Activated CD4-positive, alpha-beta T cell treated with anti-CD3 and anti-CD28 coated beads for 4 hours (primary cell): ENCODE results near the gene NMNAT1.
"Not testable (repeated sequence)": the region's sequence is repeated elsewhere in the genome, so short reads cannot be mapped to it uniquely, and the experiment has no call there.

Source experiments
- DNase-seq, 2 donors: peaks; one replicate each; pipeline ENCODE4 v3.0.0-alpha.2; 2020

NMNAT1 gene

GRCh38 chr1:9922342-9922741 is 20.9 kb upstream of the NMNAT1 start:
- DNase-seq: no peak

- no peak for DNase-seq
Measured at GRCh38 chr1:9927259-9927658, 16.0 kb upstream of the NMNAT1 start.

DNA sequence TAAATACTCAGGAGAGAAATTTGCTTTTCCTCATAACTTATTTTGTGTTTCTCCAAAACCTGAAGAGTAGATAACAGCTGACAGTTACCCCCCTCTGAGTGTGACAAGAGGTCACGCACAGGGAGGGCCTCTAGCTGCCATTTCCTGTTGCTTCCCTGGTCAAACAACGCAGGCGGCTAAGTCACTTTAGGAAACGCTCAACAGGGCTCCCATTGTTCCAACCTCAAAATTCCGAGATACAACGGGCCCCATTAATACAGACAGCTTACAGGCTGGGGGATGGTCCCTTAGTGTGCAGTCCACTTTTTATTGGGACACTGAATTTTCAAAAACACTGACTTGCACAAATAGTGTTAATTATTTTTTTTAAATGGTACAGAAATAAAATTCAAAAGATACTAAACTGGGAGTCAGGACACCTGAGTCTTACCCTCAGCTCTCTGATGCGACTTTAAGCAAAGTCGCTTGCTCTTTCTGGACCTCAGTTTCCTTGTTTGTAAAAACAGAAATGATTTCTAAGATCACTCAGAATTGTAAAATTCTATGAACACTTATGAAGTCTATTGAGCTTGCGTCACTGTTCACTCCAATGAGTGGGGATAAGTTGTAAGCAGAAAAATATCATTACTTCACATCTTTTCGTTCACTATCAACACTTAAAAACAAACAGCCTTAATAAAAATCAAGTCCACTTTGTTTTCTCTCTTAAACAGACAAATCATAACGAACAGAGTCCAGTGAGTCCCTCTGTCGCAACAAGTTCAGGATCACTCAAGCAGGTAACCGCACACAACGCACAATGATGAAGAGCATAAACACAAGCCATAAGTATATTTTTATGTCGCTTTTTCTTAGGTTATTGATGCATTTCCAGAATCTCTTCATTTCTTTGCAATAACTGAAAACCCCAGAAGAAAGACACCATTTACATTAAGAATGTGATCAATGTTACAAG is 13.6 kb upstream of the NMNAT1 start:
- no peak for DNase-seq

DNA sequence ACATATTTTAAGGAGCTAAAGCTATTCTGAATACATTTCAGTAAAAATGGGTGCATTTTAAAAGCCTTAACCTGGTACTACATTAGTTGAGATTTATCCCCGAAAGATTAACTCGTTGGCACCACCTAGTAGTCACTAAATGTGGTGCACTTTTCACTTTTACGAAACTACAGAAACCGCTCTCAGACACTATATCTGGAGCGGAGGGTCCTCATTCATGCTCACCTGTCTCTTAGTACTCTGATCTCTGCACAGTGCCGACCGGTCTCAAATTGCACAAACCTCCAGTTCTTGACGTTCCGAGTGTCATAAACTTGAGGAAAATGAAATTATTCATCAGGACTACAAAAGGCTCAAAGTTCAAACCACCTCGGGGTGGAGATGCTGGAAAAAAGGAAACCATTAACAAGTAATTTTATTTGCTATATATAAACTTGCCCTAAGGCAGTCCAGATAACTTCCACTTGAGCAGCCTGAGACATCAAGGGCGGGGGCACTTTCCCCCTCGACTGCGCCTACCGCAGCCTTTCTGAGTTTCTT is 806 bp upstream of the NMNAT1 start:
- peak; percentile 19 to 24 for DNase-seq

GRCh38 chr1:9946315-9946714 is 3.0 kb downstream of the NMNAT1 start:
- no peak for DNase-seq

DNA sequence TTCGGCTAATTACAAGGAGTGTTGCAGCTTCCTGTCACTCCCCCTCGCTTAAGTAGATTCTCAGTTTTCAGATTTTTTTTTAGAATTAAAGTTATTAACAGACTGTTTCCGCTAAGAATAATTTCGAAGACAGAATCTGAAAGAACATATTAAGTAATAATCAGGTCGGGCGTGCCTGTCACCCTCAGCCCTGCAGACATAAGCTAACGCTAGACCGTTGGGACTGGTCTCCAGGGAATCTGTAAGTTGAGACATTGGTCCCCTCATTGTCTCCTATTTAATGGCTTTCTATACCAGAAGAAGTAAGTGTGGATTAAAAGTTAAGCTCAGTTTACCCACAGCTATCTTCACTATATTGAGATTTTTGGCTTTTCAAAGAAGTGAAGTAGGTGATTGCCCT is 14.5 kb downstream of the NMNAT1 start:
- DNase-seq: no peak

DNA sequence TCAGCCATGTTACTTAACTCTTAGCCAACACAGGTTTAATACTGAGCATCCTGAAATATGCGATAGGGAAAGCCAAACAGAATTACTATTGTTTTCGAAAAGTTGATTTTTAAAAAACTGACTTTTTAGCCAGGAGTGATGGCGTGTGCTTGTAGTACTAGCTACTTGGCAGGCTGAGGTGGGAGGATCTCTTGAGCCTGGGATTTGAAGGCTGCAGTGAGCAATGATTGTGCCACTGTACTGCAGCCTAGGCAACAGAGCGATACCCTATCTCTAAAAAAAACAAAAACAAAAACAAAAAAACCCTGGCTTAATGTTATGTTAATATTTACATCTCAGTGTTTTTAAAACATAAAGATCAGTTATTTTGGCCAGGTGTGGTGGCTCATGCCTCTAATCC is 16.7 kb downstream of the NMNAT1 start:
- DNase-seq: no peak

DNA sequence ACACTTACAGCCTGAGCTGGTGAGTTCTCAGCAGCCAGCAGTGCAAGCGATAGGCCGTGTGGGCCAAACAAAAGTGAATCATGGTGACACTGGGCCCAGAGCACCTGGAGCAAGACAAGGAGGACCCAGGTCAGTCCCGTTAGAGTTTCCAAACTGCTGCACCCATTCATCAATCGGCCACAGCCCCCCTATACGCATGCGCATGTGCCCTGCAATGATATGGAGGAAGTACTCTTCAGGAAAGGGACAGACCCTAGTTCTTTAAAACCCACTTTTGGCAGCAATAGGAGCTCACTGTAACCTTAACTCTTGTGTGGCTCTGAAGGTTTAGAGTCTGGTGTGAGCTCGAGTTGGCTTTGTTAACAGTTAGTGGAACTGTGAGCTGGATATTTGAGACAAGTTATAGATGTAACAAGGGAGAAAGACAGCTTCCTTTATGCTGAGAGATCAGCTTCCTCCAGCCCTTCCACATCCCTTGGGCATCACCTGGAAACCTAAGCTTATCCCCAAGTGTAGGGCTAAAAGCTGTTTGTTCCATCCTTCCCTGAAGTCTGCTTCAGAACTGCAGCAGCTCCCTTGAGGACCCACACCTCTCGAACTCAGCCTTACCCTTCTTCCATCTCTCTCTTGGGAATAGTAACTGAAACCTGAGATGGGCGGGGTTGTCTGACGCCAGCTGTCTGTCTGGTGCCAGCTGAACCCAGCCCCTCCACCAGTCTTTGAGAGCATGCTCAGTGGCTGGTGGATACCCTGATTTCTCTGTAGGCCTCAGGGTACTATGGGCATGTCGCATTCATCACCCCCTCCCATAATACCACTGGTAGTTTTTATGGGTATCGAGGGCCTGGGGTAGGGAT is 17.7 kb downstream of the NMNAT1 start:
- DNase-seq: no peak

- no peak for DNase-seq
Measured at GRCh38 chr1:9984253-9984652, 41.0 kb downstream of the NMNAT1 start.

GRCh38 chr1:9985001-9985400 is 41.7 kb downstream of the NMNAT1 start:
- DNase-seq: no peak

DNA sequence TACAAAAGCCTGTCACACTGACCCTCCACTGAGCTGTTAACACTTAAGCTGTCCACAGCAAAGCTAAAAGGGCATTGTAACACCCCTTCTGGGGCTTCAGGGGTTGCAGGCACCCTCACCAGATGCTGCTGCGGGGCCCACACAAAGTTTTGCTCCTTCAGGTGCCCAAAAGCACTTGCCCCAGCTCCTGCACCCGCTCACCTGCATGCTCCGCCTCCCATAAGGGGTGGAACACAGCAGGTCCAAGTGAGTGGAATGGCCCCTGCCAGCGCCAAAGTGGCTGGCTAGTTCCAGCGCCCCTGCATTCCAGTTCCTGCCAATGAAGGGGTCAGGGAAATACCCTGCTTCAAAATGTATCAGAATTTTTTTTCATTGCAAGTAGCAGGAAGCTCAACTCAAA is 46.5 kb downstream of the NMNAT1 start:
- DNase-seq: no peak

DNA sequence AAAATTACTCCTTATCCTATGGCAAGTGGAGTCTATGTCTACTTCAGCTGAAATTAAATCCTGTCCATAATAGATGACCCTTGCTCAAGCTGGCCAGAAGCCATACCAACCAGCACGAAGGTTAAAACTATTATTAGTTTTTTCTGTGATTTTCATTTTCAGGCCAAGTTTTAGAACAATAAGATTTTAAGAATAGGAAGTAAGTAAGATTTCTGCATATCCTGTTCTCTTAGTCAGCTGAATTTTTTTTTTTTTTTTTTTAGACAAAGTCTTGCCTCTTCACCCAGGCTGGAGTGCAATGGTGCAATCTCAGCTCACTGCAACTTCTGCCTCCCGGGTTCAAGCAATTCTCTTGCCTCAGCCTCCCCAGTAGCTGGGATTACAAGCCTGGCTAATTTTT is 47.7 kb downstream of the NMNAT1 start:
- no peak for DNase-seq

- no peak for DNase-seq
Measured at GRCh38 chr1:9992910-9993309, 49.6 kb downstream of the NMNAT1 start.

DNA sequence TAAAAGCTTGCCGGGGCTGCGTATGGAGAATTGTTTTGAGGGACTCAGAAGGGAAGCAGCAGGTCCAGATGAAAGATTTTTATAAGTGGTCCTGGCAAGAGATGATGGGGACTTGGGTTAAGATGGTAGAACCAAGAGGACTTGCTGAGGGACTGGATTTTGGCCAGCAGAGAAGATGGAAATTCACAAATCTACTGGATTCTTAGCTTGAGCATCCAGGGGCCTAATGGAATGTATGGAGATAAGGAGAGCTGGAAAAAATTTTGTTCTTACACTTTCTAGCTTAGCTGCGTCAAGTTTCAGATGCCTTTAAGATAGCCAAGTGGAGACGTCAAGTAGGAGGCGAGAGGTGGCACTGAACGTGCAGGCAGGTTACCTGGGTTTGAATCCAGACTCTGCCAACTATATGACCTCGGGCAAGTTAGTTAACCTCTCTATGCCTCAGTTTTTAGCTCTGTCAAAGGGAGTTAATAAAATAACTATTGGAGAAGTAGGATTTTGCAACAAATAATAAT is 50.3 kb downstream of the NMNAT1 start:
- DNase-seq: no peak

DNA sequence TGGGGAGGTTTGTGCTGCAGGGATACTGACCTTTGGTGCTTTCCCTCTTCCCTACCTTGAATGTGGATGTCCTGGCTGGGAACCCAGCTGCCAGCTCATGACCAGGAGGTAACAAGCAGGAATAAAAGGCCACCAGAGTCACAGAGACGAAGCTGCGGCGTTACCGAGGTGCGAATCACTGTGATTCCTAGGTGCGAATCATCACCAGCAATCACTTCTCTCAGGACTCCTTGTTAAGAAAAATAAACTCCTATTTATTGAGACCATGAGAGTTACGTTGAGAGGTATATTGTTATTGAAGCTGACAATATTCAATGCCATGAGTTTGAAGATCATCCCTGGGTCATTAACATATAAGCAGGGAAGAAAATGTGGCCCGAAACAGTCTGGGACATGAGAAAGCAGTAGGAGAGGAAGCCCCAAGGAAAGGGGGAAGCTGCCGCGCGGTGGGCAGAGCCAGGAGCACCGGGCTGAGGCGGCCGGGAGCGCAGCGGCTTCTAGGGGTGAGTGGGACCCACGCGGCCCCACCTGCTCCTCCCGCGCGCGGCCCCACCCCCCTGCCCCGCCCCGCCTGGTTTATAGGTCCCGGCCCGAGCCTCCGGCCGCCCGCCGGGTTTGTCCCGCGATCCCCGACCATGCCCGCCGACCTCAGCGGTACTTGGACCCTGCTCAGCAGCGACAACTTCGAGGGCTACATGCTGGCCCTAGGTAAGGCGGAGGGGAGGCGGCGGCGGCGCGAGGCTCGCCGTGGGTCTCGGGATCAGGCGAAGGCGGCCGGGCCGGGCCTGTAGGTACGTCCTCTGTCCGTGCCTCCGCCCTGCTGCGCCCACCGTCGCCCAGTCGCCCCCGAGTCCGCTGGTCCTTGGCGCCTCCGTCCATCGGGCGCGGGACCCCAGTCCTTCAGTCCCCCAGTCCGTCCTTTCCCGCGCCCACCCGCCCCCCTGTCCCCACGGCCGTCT is 53.6 kb downstream of the NMNAT1 start, which contains the start of gene RBP7:
Gene RBP7, plus strand, starts transcription at position 605 of the 959 bp plus-strand sequence. Its CDS starts 31 bp downstream, at position 636.
- no peak for DNase-seq

- no peak for DNase-seq
Measured at GRCh38 chr1:10001016-10001665, 57.9 kb downstream of the NMNAT1 start.

DNA sequence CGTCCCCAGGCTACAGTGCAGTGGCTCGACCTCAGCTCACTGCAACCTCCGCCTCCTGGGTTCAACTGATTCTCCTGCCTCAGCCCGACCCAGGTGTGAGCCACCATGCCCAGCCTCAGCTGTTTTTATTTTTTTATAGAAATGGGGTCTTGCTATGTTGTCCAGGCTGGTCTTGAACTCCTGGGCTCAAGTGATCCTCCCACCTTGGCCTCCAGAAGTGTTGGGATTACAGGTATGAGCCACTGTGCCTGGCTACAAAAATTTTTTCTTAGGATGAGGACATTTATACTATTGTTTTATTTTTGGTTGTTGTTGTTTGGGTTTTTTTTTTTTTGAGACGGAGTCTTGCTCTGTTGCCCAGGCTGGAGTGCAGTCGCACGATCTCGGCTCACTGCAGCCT is 62.0 kb downstream of the NMNAT1 start:
- DNase-seq: not testable (repeated sequence)

GRCh38 chr1:10007169-10007568 is 63.9 kb downstream of the NMNAT1 start:
- DNase-seq: no peak

- no peak for DNase-seq
Measured at GRCh38 chr1:10014016-10014415, 70.7 kb downstream of the NMNAT1 start.

DNA sequence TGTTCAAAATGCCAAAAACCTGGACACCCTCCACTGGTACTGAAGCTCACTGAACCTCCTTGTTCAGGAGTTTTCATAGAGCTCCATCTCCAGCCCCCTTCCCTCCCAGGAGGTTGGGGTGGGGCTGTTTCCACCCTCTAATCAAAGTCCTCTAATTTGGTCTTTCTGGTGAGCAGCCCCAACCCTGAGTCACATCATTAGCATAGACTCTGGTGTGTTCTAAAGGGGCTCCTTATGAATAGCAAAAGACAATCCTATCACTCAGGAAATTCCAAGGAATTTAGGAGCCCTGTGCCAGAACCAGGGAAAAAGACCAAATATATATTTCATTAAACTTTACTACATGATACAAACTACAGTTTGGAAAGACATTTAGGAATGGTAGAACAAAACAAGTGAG is 76.3 kb downstream of the NMNAT1 start:
- no peak for DNase-seq

DNA sequence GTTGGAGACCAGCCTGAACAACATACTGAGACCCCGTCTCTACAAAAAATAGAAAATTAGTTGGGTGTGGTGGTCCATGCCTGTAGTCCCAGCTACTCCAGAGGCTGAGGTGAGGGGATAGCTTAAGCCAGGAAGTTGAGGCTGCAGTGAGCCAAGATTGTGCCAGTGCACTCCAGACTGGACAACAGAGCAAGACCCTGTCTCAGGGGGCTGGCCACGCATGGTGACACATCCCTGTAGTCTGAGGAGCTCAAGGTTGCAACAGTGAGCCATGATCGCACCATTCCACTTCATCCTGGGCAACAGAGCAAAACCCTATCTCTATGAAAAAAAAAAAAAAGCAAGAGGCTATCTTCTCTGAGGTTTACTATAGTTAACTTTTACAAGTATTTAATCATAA is 76.8 kb downstream of the NMNAT1 start:
- DNase-seq: no peak
